WI38 (cell line): ENCODE data around the gene ZNF530.

Source experiments
- H3K4me3 ChIP-seq: 2 replicates; pipeline ENCODE4 v1.5.1; 2011; ENCODE audit warnings: low read depth, mild to moderate bottlenecking, control low read depth, low read length
- CTCF ChIP-seq: IDR thresholded peaks from 2 replicates; pipeline ENCODE4 v1.5.1; 2012; ENCODE audit warnings: low read depth, mild to moderate bottlenecking, control low read depth, low read length

The ZNF530 gene

DNA sequence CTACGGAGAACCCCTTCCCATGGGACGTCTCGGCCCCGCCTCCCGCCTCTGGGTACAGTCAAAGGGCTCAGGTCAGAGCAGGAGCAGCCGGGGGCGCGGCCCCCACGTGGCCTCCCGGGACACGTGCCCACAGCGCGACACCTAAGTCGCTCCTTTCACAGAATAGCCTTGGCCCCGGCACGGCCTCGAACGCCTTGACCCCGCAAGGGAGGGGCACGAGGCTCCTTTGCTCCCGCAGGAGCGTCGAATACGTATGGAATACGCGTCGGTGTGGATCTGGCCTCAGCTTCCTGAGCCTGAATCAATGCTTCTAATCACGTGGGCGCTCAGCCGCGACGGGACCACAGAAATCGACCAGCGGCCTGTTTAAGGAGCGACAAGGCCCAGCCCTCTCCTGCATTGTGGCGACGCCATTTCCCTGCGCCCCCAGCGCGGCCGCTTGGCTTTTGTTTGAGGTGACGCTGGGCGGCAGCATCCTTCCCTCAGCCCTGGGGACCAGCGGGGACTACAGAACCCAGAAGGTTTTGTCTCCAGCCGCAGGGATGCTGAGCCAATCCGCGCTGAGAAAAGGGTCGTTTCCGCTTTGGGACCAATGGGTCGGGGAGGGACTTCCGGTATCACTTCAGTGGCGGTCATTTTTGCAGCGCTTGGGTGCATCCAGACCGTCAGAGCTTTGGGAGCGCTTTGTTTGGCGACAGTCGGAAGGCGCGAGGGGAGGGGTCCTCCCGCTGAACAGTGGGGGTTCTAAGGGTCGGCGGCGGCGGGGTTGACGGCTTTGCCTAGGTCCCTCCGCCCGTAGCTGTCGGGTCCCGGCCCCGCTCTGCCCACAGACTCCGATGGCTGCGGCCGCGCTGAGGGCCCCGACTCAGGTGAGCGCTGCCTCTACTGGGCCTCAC is 15.9 kb upstream of the ZNF530 start, which contains the start of gene ZIK1:
ZIK1 (plus strand) TSS at position 625 of the 896 bp plus-strand sequence; CDS start at position 837, 212 bp downstream.
- no peak for TF ChIP-seq CTCF
- peak within 1 kb of the TSS; percentile 89 for H3K4me3 ChIP-seq

DNA sequence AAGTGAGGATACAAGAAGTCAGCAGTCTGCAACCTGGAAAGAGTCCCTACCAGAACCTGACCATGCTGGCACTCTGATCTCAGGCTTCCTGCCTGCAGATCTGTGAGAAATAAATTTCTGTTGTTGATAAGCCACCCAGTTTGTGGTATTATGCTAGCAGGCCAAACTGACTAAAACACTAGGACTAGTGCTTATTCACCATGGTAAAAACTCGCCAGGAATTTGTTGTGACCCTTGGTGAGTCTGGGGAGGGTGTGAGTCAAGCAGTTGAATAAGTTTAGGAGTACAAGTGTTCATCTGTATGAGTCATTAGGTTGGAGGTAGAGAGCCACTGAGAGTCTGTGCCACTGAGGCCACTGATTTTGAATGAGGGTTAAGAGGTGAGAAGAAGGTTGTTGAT is 12.2 kb upstream of the ZNF530 start:
- no peak for TF ChIP-seq CTCF
- H3K4me3 ChIP-seq = no peak overlapping the region

GRCh38 chr19:57599377-57599760 is 316 bp upstream of the ZNF530 start:
- peak overlapping the region; percentile 83 for H3K4me3 ChIP-seq
- no peak for TF ChIP-seq CTCF

DNA sequence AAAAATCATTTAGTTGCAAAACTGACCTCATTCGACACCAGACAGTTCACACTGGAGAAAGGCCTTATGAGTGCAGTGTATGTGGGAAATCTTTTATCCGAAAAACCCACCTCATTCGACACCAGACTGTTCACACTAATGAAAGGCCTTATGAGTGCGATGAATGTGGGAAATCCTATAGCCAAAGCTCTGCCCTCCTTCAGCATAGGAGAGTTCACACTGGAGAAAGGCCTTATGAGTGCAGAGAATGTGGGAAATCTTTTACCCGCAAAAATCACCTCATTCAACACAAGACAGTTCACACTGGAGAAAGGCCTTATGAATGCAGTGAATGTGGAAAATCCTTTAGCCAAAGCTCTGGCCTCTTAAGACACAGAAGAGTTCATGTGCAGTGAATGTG is 7.2 kb downstream of the ZNF530 start:
- no peak for TF ChIP-seq CTCF
- no peak overlapping the region for H3K4me3 ChIP-seq

DNA sequence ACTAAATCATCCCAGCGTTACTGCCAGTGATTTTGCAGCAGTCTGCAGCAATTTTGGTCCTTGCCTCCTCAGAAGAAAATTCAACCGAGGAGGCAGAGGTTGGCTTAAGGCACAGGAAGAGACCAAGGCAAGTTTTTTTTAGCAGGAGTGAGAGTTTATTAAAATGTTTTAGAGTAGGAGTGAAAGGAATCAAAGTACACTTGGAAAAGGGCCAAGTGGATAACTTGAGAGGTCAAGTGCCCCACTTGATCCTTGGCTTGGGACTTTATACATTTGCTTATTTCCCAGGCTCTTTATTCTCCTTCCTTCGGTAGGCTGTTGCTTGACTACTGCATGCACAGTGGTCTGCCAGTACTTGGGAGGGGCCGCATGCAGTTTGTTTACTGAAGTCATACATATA is 11.4 kb downstream of the ZNF530 start:
- no peak overlapping the region for H3K4me3 ChIP-seq
- no peak for TF ChIP-seq CTCF

DNA sequence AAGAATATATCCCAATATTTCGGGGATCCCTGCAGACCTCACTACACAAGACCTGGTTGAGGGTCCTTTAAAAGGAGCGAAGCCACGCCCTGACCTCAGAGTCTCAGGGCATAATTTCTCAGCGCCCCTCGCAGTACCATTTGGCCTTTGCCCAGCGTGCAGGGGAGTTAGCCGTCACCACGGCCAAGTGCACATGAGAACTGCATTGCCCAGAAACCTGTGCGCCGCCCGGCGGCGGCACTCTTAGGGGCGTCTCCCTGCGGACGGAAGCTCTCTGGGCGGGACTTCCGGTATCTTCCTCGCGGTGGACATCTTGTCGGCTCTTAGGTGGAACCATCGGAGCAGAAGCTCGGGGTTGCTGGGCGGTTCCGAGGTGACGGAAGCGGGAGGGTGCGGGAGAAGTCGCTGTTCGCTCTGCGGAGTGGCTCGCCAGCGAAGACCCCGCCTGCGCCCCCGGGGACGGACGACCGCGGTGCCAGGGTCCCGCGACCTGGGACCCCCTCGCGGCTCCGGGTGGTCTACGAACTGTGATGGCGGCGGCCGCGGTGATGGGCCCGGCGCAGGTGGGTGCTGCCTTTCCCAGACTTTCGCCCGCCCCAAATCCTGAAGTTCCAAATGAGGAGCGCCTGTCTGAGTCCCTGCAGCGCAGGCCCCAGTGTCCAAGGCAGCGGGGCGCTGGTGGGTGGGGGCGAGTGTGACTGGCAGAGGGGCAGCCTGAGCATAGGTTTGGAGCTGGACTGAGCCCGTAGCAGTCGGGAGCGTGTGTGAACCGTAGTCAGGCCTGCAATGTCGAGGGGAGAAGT is 14.5 kb downstream of the ZNF530 start, which contains the start of gene ZNF134:
ZNF134 (plus strand) TSS at position 302 of the 803 bp plus-strand sequence. CDS start 5,227 bp downstream, outside the sequence.
- peak; percentile 53 for TF ChIP-seq CTCF
- H3K4me3 ChIP-seq = peak within 1 kb of the TSS; percentile 99
